SK-N-SH treated with all-trans-retinoic acid at 6 μM for 48 hours (cell line): ENCODE data around the gene CYGB.

Experiments used
- ATAC-seq: fragments of 200-7000 bp; cut with Tn5 transposase; 3 replicates; pipeline ENCODE4 v1.9.1; 2020; ENCODE audit warnings: mild to moderate bottlenecking, moderate library complexity
- ARNTL ChIP-seq: fragments of 450-650 bp; formaldehyde crosslinking; IDR thresholded peaks from 2 replicates; pipeline ENCODE4 v1.5.0; 2020; ENCODE audit warnings: low read depth, mild to moderate bottlenecking, moderate library complexity, borderline replicate concordance
- BACH2 ChIP-seq: fragments of 250-450 bp; sonication (Bioruptor Pico); IDR thresholded peaks from 2 replicates; pipeline ENCODE4 v1.9.0; 2021; ENCODE audit warnings: mild to moderate bottlenecking, borderline replicate concordance
- CSDC2 ChIP-seq: fragments of 250-450 bp; sonication (Bioruptor Pico); IDR thresholded peaks from 2 replicates; pipeline ENCODE4 v1.5.0; 2020; ENCODE audit warnings: mild to moderate bottlenecking, moderate library complexity
- ESRRG ChIP-seq: fragments of 250-450 bp; sonication (Bioruptor Pico); IDR thresholded peaks from 2 replicates; pipeline ENCODE4 v1.6.1; 2021; ENCODE audit warnings: mild to moderate bottlenecking
- GLIS3 ChIP-seq: fragments of 250-450 bp; sonication (Bioruptor Pico); IDR thresholded peaks from 2 replicates; pipeline ENCODE4 v1.5.0; 2020; ENCODE audit warnings: mild to moderate bottlenecking, moderate library complexity
- ISL1 ChIP-seq: fragments of 250-450 bp; sonication (Bioruptor Pico); IDR thresholded peaks from 2 replicates; pipeline ENCODE4 v2.1.2; 2022; ENCODE audit warnings: mild to moderate bottlenecking, moderate library complexity
- OSR1 ChIP-seq: fragments of 250-450 bp; sonication (Bioruptor Pico); IDR thresholded peaks from 2 replicates; pipeline ENCODE4 v1.8.0; 2022; ENCODE audit warnings: moderate library complexity, mild to moderate bottlenecking, inconsistent platforms
- PATZ1 ChIP-seq: fragments of 250-450 bp; sonication (Bioruptor Pico); IDR thresholded peaks from 2 replicates; pipeline ENCODE4 v1.8.0; 2020; ENCODE audit warnings: mild to moderate bottlenecking, moderate library complexity, borderline replicate concordance
- PPARA ChIP-seq: fragments of 250-450 bp; sonication (Bioruptor Pico); IDR thresholded peaks from 2 replicates; pipeline ENCODE4 v1.5.0; 2020; ENCODE audit warnings: mild to moderate bottlenecking, borderline replicate concordance
- RARB ChIP-seq: fragments of 250-450 bp; sonication (Bioruptor Pico); IDR thresholded peaks from 2 replicates; pipeline ENCODE4 v1.8.0; 2021; ENCODE audit warnings: mild to moderate bottlenecking, moderate library complexity
- TCF4 ChIP-seq: fragments of 250-450 bp; sonication (Bioruptor Pico); IDR thresholded peaks from 2 replicates; pipeline ENCODE4 v1.8.0; 2021; ENCODE audit warnings: mild to moderate bottlenecking, moderate library complexity, borderline replicate concordance
- TSHZ2 ChIP-seq: fragments of 250-450 bp; sonication (Bioruptor Pico); IDR thresholded peaks from 2 replicates; pipeline ENCODE4 v1.5.0; 2020; ENCODE audit warnings: mild to moderate bottlenecking, moderate library complexity
- ZC3H10 ChIP-seq: fragments of 250-450 bp; sonication (Bioruptor Pico); IDR thresholded peaks from 2 replicates; pipeline ENCODE4 v1.5.1; 2021; ENCODE audit warnings: mild to moderate bottlenecking, moderate library complexity
- ZFP30 ChIP-seq: fragments of 450-650 bp; formaldehyde crosslinking; IDR thresholded peaks from 2 replicates; pipeline ENCODE4 v1.5.0; 2022; ENCODE audit warnings: mild to moderate bottlenecking, moderate library complexity
- ZNF565 ChIP-seq: fragments of 450-650 bp; formaldehyde crosslinking; conservative IDR thresholded peaks from 2 replicates; pipeline ENCODE4 v1.5.0; 2020; ENCODE audit warnings: low read depth, mild to moderate bottlenecking, moderate library complexity
- ZNF70 ChIP-seq: fragments of 450-650 bp; formaldehyde crosslinking; IDR thresholded peaks from 2 replicates; pipeline ENCODE4 v1.5.0; 2020; ENCODE audit warnings: mild to moderate bottlenecking, moderate library complexity
- TF ChIP-seq, protein P1 (sequence below): fragments of 250-450 bp; sonication (Bioruptor Pico); IDR thresholded peaks from 2 replicates; pipeline ENCODE4 v1.5.1; 2021; ENCODE audit warnings: mild to moderate bottlenecking, moderate library complexity
- TF ChIP-seq, protein P2 (sequence below): fragments of 250-450 bp; sonication (Bioruptor Pico); IDR thresholded peaks from 2 replicates; pipeline ENCODE4 v1.8.0; 2021; ENCODE audit warnings: low read depth, mild to moderate bottlenecking, moderate library complexity, borderline replicate concordance
- TF ChIP-seq, protein P3 (sequence below): fragments of 250-450 bp; sonication (Bioruptor Pico); IDR thresholded peaks from 2 replicates; pipeline ENCODE4 v1.5.1; 2020; ENCODE audit warnings: low read depth, mild to moderate bottlenecking, moderate library complexity

The CYGB gene

DNA sequence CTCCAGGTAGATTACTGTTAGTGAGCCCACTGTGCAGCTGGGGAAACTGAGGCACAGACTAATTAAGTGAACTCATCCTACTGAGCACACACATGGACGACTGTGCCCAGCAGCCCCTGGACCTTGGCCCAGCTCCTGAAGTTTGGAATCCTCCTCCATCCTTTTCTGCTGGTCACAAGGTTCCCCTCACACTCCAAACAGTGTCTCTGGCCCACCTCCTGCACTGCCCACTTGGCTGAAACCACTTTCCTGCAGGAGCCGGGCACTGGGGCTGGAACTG lies 39.9 kb downstream of the CYGB start:
- ATAC-seq: no peak
- TF ChIP-seq RARB (CRISPR knock-in tag): no peak
- TF ChIP-seq, protein P1, sequence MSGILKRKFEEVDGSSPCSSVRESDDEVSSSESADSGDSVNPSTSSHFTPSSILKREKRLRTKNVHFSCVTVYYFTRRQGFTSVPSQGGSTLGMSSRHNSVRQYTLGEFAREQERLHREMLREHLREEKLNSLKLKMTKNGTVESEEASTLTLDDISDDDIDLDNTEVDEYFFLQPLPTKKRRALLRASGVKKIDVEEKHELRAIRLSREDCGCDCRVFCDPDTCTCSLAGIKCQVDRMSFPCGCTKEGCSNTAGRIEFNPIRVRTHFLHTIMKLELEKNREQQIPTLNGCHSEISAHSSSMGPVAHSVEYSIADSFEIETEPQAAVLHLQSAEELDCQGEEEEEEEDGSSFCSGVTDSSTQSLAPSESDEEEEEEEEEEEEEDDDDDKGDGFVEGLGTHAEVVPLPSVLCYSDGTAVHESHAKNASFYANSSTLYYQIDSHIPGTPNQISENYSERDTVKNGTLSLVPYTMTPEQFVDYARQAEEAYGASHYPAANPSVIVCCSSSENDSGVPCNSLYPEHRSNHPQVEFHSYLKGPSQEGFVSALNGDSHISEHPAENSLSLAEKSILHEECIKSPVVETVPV (CRISPR knock-in tag): no peak
- TF ChIP-seq ESRRG (CRISPR knock-in tag): no peak
- TF ChIP-seq, protein P2, sequence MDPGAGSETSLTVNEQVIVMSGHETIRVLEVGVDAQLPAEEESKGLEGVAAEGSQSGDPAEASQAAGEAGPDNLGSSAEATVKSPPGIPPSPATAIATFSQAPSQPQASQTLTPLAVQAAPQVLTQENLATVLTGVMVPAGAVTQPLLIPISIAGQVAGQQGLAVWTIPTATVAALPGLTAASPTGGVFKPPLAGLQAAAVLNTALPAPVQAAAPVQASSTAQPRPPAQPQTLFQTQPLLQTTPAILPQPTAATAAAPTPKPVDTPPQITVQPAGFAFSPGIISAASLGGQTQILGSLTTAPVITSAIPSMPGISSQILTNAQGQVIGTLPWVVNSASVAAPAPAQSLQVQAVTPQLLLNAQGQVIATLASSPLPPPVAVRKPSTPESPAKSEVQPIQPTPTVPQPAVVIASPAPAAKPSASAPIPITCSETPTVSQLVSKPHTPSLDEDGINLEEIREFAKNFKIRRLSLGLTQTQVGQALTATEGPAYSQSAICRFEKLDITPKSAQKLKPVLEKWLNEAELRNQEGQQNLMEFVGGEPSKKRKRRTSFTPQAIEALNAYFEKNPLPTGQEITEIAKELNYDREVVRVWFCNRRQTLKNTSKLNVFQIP (CRISPR knock-in tag): no peak
- TF ChIP-seq PPARA (CRISPR knock-in tag): no peak

- no peak for TF ChIP-seq ARNTL
- no peak for TF ChIP-seq ZNF70 (CRISPR knock-in tag)
- no peak for TF ChIP-seq ISL1 (CRISPR knock-in tag)
- no peak for ATAC-seq
Observed at GRCh38 chr17:76496464-76496863, 41.0 kb downstream of the CYGB start.

DNA sequence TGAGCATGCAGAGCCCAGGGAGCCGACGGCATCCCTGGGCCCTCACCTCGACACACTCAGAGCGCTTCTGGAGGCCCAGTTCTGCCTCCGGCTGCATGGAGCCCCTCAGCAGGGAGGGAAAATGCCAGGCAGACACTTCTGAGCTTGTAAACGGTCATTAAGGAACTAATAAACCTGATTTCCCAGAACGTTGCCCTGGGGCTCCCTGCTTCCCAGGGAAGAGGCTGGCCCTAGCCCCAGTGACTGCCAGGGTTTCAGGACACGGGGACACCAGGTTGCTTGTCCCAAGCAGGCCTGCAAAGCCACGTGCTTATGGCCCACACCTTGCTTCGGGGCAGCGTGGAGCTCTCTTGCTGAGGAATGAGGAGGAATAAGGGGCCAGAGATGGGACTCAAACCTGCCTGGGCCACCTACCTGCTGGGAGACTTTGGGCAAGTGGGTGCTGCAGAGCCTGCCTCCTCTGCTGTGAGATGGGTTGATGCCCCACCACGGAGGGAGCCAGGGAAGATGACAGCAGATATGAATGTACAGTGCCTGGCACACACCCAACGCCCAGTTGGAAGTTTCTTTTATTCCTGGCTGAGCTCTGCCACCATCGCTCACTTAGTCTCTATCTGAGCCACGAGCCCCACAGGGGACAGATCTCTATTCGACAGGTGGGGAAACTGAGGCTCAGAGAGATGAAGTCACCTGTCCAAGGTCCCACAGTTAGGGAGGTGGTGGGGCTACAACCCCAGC lies 41.7 kb downstream of the CYGB start:
- no peak for ATAC-seq
- TF ChIP-seq BACH2 (no peak), ESRRG (CRISPR knock-in tag) (no peak), ZC3H10 (CRISPR knock-in tag) (no peak), TCF4 (CRISPR knock-in tag) (no peak), ZNF565 (no peak), PPARA (CRISPR knock-in tag) (no peak), TSHZ2 (no peak), CSDC2 (CRISPR knock-in tag) (no peak), OSR1 (CRISPR knock-in tag) (no peak), GLIS3 (CRISPR knock-in tag) (no peak), ZFP30 (no peak), ISL1 (CRISPR knock-in tag) (no peak), PATZ1 (CRISPR knock-in tag) (no peak)
- TF ChIP-seq, protein P1 (CRISPR knock-in tag): no peak
- TF ChIP-seq, protein P2 (CRISPR knock-in tag): no peak
- TF ChIP-seq, protein P3, sequence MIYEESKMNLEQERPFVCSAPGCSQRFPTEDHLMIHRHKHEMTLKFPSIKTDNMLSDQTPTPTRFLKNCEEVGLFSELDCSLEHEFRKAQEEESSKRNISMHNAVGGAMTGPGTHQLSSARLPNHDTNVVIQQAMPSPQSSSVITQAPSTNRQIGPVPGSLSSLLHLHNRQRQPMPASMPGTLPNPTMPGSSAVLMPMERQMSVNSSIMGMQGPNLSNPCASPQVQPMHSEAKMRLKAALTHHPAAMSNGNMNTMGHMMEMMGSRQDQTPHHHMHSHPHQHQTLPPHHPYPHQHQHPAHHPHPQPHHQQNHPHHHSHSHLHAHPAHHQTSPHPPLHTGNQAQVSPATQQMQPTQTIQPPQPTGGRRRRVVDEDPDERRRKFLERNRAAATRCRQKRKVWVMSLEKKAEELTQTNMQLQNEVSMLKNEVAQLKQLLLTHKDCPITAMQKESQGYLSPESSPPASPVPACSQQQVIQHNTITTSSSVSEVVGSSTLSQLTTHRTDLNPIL: no peak
- TF ChIP-seq, all 23 proteins: peak for 0
